ENCODE measurements around the gene FAM120AOS.

The FAM120AOS gene

GRCh38 chr9:93477397-93477796 is 24.0 kb upstream of the FAM120AOS start:
- TF ChIP-seq CTCF (IDR thresholded peaks at IDR 0.05) = no peak
- TF ChIP-seq ZFX (IDR thresholded peaks at IDR 0.05; ENCODE audit: borderline replicate concordance) = no peak
- no peak overlapping the region for H3K27ac ChIP-seq

- no peak overlapping the region for H3K27ac ChIP-seq
- TF ChIP-seq CTCF (IDR thresholded peaks at IDR 0.05) = no peak
- no peak for TF ChIP-seq ZFX (IDR thresholded peaks at IDR 0.05; ENCODE audit: borderline replicate concordance)
Observed at GRCh38 chr9:93476924-93477323, 23.5 kb upstream of the FAM120AOS start.

- TF ChIP-seq CTCF (IDR thresholded peaks at IDR 0.05) (no peak), ZFX (IDR thresholded peaks at IDR 0.05; ENCODE audit: borderline replicate concordance) (no peak)
Observed at GRCh38 chr9:93475856-93476255, 22.5 kb upstream of the FAM120AOS start.

GRCh38 chr9:93475108-93475507 is 21.7 kb upstream of the FAM120AOS start:
- no peak overlapping the region for H3K27ac ChIP-seq
- TF ChIP-seq ZFX (IDR thresholded peaks at IDR 0.05; ENCODE audit: borderline replicate concordance) = no peak
- no peak for TF ChIP-seq CTCF (IDR thresholded peaks at IDR 0.05)

More at GRCh38 chr9:93475856-93476255, 22.5 kb upstream of the FAM120AOS start:
- no peak overlapping the region for H3K27ac ChIP-seq

GRCh38 chr9:93473411-93473810 is 20.0 kb upstream of the FAM120AOS start:
- no peak for TF ChIP-seq CTCF (IDR thresholded peaks at IDR 0.05)
- no peak for TF ChIP-seq ZFX (IDR thresholded peaks at IDR 0.05; ENCODE audit: borderline replicate concordance)
- no peak overlapping the region for H3K27ac ChIP-seq

- TF ChIP-seq CTCF (IDR thresholded peaks at IDR 0.05) = no peak
- TF ChIP-seq ZFX (IDR thresholded peaks at IDR 0.05; ENCODE audit: borderline replicate concordance) = no peak
- no peak overlapping the region for H3K27ac ChIP-seq
Observed at GRCh38 chr9:93471124-93471523, 17.7 kb upstream of the FAM120AOS start.

- H3K27ac ChIP-seq = no peak overlapping the region
- TF ChIP-seq CTCF (IDR thresholded peaks at IDR 0.05) = no peak
- TF ChIP-seq ZFX (IDR thresholded peaks at IDR 0.05; ENCODE audit: borderline replicate concordance) = no peak
Observed at GRCh38 chr9:93470391-93470790, 17.0 kb upstream of the FAM120AOS start.
